Mesodermal cell (in vitro differentiated cells): ENCODE results near the gene SH3GLB2.

ENCODE experiments used
- H3K27ac ChIP-seq: 2 replicates; pipeline ENCODE4 v1.7.0; 2013; ENCODE audit warnings: mild to moderate bottlenecking, low read depth, low read length, moderate library complexity; ENCODE audit not compliant: severe bottlenecking
- H3K36me3 ChIP-seq: 2 replicates; pipeline ENCODE4 v1.7.1; 2013; ENCODE audit warnings: mild to moderate bottlenecking, low read length, moderate library complexity; ENCODE audit not compliant: control insufficient read depth, insufficient read depth
- H3K4me1 ChIP-seq: one replicate; pipeline ENCODE4 v1.7.1; 2013; ENCODE audit warnings: mild to moderate bottlenecking, low read length; ENCODE audit not compliant: insufficient read depth, control insufficient read depth, poor library complexity, severe bottlenecking
- H3K4me3 ChIP-seq: 2 replicates; pipeline ENCODE4 v1.7.0; 2013; ENCODE audit warnings: low read length, control low read depth, mild to moderate bottlenecking; ENCODE audit not compliant: insufficient read depth, poor library complexity, severe bottlenecking; ENCODE audit errors: extremely low read depth
- H3K9me3 ChIP-seq: 2 replicates; pipeline ENCODE4 v1.7.1; 2013; ENCODE audit warnings: mild to moderate bottlenecking, low read length, moderate library complexity; ENCODE audit not compliant: control insufficient read depth
- WGBS, 2 experiments: methylation state at CpG; one replicate each; pipeline ENCODE4 v1.1.5; 2013; ENCODE audit warnings: missing lambda C conversion rate in 2 of 2; ENCODE audit not compliant: insufficient coverage in 2 of 2; 5-methylcytosine and 5-hydroxymethylcytosine counted together

The SH3GLB2 gene

GRCh38 chr9:129031514-129031913 is 3.4 kb upstream of the SH3GLB2 start:
- Histone ChIP-seq H3K9me3 (no peaks in the 10 kb centered on the region), H3K27ac (no peak overlapping the region), H3K4me1 (peaks cover 6% of the 10 kb centered on the region), H3K36me3 (no peaks in the 10 kb centered on the region), H3K4me3 (no peak overlapping the region)
- WGBS, 2 experiments = 66 to 78% methylated on average over 3 to 4 of the region's 4 CpGs

- no peak overlapping the region for H3K4me3 ChIP-seq
- H3K4me1 ChIP-seq = peaks cover 6% of the 10 kb centered on the region
- no peaks in the 10 kb centered on the region for H3K36me3 ChIP-seq
- H3K9me3 ChIP-seq = no peaks in the 10 kb centered on the region
- H3K27ac ChIP-seq = no peak overlapping the region
Measured at GRCh38 chr9:129030191-129030590, 2.1 kb upstream of the SH3GLB2 start.

GRCh38 chr9:129027685-129028191 is 393 bp downstream of the SH3GLB2 start:
- H3K9me3 ChIP-seq = no peaks in the 10 kb centered on the region
- no peaks in the 10 kb centered on the region for H3K36me3 ChIP-seq
- peaks cover 8% of the 10 kb centered on the region for H3K4me1 ChIP-seq
- WGBS, 2 experiments = 3 to 9% methylated on average over 28 to 32 of the region's 47 CpGs
- H3K27ac ChIP-seq = no peak overlapping the region
- H3K4me3 ChIP-seq = peak overlapping the region; percentile 65

- 53 to 61% methylated on average over 9 of the region's 9 CpGs for WGBS, 2 experiments
- Histone ChIP-seq H3K27ac (no peak overlapping the region), H3K4me1 (peaks cover 13% of the 10 kb centered on the region)
Measured at GRCh38 chr9:129027224-129027684, 877 bp downstream of the SH3GLB2 start.

GRCh38 chr9:129026442-129027223 is 1.5 kb downstream of the SH3GLB2 start:
- WGBS, 2 experiments = 67 to 71% methylated on average over 11 to 12 of the region's 17 CpGs
- Histone ChIP-seq H3K9me3 (no peaks in the 10 kb centered on the region), H3K27ac (no peak overlapping the region), H3K36me3 (no peaks in the 10 kb centered on the region), H3K4me3 (no peak overlapping the region), H3K4me1 (peaks cover 16% of the 10 kb centered on the region)

More at GRCh38 chr9:129027224-129027684, 877 bp downstream of the SH3GLB2 start:
- Histone ChIP-seq H3K4me3 (peak overlapping the region; percentile 65), H3K9me3 (no peaks in the 10 kb centered on the region), H3K36me3 (no peaks in the 10 kb centered on the region)

- Histone ChIP-seq H3K9me3 (no peaks in the 10 kb centered on the region), H3K4me3 (no peak overlapping the region), H3K36me3 (peaks cover 6% of the 10 kb centered on the region), H3K4me1 (peaks cover 16% of the 10 kb centered on the region), H3K27ac (peak overlapping the region; percentile 5)
- WGBS, 2 experiments = 90 to 92% methylated on average over 2 of the region's 4 CpGs
Measured at GRCh38 chr9:129023908-129024233, 4.3 kb downstream of the SH3GLB2 start.

GRCh38 chr9:129023036-129023907 is 4.9 kb downstream of the SH3GLB2 start:
- Histone ChIP-seq H3K27ac (peak overlapping the region; percentile 5), H3K4me3 (no peak overlapping the region), H3K9me3 (no peaks in the 10 kb centered on the region), H3K36me3 (peaks cover 8% of the 10 kb centered on the region), H3K4me1 (peaks cover 16% of the 10 kb centered on the region)
- WGBS, 2 experiments = 70 to 81% methylated on average over 15 to 16 of the region's 16 CpGs

GRCh38 chr9:129022037-129022436 is 6.1 kb downstream of the SH3GLB2 start:
- Histone ChIP-seq H3K4me3 (no peak overlapping the region), H3K36me3 (peaks cover 8% of the 10 kb centered on the region), H3K27ac (no peak overlapping the region), H3K9me3 (no peaks in the 10 kb centered on the region), H3K4me1 (peaks cover 15% of the 10 kb centered on the region)
- WGBS, 2 experiments = 83 to 85% methylated on average over 7 to 9 of the region's 9 CpGs

- H3K4me3 ChIP-seq = no peak overlapping the region
- peaks cover 10% of the 10 kb centered on the region for H3K4me1 ChIP-seq
- H3K9me3 ChIP-seq = no peaks in the 10 kb centered on the region
- no peak overlapping the region for H3K27ac ChIP-seq
- H3K36me3 ChIP-seq = peaks cover 8% of the 10 kb centered on the region
- 86 to 91% methylated on average over 6 to 8 of the region's 8 CpGs for WGBS, 2 experiments
Measured at GRCh38 chr9:129021091-129021490, 7.0 kb downstream of the SH3GLB2 start.

- Histone ChIP-seq H3K4me3 (no peak overlapping the region), H3K36me3 (peaks cover 44% of the 10 kb centered on the region), H3K27ac (no peak overlapping the region), H3K9me3 (no peaks in the 10 kb centered on the region), H3K4me1 (no peaks in the 10 kb centered on the region)
- WGBS, 2 experiments = 88 to 93% methylated on average over 3 to 7 of the region's 8 CpGs
Measured at GRCh38 chr9:129014608-129015007, 13.5 kb downstream of the SH3GLB2 start.
